GM18520 (cell line): ENCODE results near the gene COMMD1.

Experiments
- ATAC-seq: cut with Tn5 transposase; IDR thresholded peaks from one replicate; pipeline ENCODE4 v1.9.1; 2021; ENCODE audit not compliant: unreplicated experiment

Gene COMMD1

DNA sequence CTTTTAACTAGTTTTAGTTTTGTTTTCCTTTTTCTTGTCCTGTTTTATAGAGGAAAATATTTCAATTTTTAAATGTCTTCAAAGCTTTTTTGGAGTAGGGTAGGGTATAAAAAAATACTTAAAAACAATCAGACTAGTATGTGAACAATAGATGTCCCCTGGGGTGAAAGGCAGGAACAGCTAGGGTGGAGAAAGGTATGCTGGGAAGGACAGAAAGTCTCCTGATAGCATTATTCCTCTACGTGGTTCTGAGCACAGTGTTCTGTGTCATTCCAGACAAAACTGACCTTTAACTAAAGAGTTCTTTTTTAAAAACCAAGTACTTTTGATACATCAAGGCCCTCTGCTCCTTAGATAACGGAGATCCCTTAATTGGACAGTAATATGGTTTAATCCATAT, 258.4 kb downstream of the COMMD1 start:
- ATAC-seq = no peak

DNA sequence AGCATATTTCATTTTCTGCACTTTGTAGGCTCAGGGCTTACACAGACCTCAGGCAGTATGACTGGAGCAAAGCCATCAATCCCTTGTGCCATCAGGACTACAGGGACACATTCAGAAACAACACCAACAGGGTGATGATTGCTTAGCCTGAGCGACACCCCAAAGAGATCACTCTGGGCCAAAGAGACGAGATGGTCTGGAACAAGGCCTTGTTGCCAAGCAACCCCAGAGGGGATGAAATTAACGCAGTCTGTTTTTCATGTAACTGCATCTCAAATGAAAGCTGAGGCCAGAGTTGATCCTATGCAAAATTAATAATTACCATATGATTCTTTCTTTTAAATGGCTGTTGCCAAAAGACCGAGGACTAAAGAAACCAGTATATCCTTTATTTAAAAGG, 270.3 kb downstream of the COMMD1 start:
- no peak for ATAC-seq

DNA sequence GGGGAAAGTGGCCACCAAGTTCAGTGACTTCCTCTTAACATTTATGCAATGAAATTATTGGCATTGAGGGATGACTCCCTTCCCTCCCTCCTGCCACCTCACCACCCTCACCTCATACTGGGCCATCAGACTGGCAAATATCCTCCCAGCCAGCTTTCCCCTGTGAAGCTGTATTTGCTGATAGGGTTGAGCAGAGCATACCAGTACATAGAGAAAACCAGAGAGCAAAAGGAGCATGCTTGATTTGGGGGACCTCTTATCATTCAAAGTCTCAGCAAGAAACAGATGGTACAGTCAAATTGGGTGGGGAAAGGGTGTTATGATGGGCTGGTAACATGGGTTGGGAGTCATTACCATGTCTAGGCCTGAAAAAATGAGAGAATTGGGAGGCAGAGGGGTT, 271.3 kb downstream of the COMMD1 start:
- ATAC-seq = no peak

DNA sequence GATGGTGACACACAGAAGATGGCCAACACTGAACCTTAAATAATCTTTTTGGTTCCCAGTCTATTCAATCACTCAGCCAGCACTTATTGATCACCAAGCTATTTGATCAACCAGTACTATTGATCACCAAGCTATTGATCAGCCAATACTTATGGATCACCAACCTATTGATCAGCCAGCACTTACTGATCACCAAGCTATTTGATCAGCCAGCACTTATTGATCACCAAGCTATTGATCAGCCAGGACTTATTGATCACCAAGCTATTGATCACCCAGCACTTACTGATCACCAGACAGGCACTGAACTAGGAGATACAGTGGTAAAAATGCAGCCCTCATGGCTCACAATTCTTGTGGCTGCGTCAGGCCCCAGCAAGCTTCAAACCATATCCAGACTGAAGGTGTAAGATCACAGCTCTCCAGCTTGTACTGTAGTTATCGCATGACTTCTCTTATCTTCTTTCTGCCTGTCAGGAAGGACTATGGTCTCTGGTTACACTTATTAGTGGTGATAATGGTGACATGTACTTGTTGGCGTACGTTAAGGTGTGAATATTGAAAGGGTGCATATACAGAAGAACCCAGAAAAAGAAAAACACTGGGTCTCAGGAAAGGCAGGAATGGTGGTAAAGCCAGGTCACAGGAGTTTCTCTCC, 272.0 kb downstream of the COMMD1 start:
- no peak for ATAC-seq

DNA sequence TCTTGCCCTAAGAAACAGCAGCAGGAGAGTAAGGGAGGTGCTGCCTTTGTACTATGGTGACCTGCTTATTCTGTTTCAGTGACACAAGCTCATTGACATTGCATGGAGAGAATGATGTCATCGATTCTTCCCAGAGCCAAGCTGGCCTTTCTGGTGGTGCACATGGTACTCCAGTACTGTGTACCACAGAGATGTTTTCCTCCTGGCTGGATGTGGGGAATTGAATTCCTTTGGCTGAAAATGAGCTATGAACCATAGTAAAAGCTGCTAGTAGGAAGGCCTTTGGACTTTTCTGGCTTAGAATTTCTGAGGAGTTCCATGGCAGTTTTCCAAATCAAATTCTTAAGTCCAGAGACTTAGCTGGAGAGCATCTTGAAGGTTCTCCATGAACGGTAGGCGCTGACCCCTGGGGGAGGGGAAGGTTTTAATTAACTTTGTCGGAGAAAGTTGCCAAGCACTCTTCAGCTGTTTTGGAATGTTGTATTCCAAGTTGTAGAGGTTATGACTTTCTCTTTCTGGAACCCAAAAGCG, 273.3 kb downstream of the COMMD1 start:
- ATAC-seq = no peak

DNA sequence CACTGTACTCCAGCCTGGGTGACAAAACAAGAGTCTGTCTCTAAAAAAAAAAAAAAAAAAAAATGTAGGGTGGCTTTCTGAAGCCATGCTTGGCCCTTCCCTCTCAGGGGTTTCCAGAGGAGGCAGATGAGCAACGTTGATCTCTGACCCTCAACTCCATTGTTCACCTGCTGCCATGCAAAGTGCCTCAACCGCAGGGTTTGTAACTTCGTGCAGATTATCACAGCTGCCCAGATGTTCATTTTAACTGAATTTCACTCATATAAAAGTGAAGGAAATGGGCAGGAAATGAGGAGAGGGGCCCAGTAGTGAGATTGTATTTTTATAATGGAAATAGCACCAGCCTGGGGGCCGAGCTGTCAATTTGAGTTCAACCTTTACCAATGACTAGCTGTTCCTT, 275.5 kb downstream of the COMMD1 start:
- no peak for ATAC-seq

DNA sequence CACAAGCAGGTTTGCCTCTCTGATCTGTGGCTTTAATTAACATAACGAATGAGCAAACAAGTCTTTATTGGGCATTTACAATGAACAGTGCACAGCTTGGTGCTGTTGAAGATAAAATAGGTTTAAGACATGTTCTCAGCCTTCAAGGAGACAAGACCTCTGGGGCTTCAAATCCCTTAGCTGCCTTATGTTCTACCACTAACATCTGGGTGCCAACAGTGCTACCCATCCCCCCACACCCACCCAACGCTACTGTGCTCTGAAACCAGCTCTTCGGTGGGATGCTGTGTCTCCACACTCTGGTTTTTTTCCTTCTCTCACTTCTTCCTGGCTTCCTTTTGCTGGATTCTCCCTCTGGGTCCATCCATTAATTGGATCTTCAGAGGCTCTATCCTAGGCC, 276.4 kb downstream of the COMMD1 start:
- no peak for ATAC-seq

DNA sequence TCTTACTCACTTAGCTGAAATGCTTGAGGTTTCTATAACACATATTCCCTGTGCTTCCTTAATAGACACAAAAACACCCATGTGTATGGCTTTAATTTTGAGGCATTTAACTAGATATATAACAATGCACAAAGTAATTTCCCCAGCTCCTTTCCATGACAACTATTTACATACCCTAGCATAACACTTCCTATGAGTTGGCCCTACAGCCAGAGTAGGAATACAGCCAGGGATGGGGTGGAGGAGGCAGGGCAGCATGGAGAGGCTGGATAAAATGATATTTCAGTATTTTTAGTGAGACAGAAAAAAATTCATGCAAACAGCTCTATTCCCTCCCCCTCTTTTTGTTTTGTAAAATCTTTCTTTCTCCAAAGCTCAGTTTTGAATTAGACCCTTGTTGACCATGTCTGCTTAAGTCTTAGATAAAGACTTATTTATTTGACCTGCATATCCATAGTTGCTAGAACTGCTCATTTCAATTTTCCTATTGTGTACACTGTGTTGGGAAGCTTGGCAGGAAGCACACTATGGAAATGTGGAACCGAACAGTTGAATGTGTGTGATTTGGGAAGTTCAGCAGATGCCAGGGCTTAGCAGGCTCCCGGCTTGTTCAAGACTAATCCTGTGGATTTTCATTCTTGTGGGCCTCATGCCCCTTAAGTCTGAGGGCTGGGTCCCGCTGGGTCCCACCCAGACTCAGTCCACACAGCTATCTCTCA, 279.2 kb downstream of the COMMD1 start:
- ATAC-seq = no peak
